ENCODE measurements around the gene HSPA9.

GRCh38 chr5:138536665-138537315 is 38.4 kb downstream of the HSPA9 start:
- TF ChIP-seq CTCF (IDR thresholded peaks at IDR 0.05) (no peak), POLR2A (IDR thresholded peaks at IDR 0.05) (no peak)

All from uterus (tissue), 2 donors.